HG03575 (cell line): Measurements from ENCODE around the gene DNAH17.

ENCODE experiments used
- ATAC-seq: cut with Tn5 transposase; IDR thresholded peaks from one replicate; pipeline ENCODE4 v1.9.1; 2021; ENCODE audit not compliant: unreplicated experiment, insufficient number of reproducible peaks, low FRiP score; ENCODE audit errors: extremely low read depth

DNAH17 gene

DNA sequence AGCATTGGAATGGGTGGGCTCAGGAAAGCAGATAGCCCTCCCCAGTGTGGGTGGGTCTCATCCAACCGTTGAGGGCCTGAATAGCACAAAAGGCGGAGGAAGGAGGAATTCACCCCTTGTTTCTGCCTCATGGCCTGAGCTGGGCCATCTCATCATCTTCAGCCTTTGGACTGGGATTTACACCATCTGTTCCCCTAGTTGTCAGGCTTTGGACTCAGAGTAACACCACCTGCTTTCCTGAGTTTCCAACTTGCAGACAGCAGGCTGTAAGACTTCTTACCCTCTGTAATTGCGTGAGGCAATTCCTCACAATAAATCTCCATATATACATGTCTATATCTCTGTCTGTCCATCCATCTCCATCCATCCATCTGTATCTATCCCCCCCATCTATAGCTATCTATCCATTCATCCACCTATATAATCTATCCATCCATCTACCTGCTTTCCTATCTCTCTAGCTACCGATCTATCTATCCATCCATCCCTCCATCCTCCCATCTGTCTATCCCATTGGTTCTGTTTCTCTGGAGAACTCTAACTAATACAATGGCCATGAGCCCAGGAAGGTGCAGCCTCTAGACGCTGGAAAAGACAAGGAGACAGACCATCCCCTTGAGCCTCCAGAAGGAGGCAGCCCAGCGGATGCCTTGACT, 21.3 kb downstream of the DNAH17 start:
- ATAC-seq = no peak

DNA sequence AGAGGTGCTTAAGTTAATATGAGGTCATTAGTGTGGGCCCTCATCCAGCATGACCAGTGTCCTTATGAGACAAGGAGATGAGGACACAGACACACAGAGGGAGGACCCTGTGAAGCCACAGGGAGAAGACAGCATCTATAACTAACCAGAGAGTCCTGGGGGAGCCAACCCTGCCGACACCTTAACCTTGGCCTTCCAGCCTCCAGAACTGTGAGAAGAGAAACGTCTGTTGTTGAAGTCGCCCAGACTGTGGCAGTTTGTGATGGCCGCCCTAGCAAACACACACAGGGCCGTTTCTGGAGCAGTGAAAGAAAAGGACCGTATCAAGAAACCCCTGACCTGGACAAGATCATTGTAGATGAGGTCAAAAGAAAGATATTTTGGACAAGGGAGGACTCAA, 26.7 kb downstream of the DNAH17 start:
- ATAC-seq = no peak

DNA sequence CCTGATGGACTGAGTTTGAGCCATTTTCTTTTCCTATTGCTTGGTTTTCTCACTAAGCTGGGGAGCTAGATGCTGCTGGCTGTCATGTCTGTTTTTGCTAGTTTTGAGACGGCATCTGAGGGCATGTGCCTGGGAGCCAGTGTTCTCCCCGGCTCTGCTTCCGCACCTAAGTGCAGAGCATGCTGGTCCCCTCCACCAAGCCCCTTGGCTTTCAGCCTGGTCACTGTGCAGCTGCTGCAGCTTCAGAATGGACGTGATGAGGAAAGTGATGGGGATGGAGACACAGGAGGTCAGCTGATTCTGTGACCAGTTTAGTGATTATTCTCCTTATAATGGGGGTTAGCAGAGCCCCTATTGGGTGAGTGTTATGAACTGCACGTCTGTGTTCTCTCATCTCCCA, 28.5 kb downstream of the DNAH17 start:
- no peak for ATAC-seq

DNA sequence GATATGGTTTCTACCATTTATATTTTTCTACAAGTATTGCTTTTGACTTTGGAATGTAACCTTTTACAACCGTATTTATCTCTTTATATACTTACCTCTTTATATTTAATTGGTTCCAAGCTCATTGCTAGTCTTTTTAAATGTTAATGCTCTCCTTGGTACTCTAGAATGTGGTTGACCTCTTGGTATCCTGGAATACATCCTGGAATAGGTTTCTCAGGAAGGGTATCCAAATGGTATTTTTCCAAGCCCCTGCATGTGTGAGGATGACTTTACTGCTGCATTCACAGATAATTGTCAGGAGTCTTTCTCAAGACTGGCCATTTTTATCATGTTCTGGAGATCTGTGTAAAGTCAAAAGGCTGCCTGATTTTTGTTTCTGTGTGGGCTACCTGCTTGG, 30.2 kb downstream of the DNAH17 start:
- ATAC-seq = no peak

DNA sequence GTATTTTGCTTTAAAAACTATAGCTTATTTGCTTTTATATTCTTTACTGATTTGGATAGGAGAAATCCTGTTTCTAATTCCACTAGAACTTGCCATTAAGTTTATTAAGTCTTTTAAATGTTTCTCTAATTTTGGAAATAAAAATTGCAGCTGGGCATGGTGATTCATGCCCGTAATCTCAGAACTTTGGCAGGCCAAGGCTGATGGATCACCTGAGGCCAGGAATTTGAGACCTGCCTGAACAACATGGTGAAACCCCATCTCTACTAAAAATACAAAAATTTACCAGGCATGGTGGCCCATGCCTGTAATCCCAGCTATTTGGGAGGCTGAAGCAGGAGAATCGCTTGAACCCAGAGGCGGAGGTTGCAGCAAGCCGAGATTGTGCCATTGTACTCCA, 30.7 kb downstream of the DNAH17 start:
- no peak for ATAC-seq

DNA sequence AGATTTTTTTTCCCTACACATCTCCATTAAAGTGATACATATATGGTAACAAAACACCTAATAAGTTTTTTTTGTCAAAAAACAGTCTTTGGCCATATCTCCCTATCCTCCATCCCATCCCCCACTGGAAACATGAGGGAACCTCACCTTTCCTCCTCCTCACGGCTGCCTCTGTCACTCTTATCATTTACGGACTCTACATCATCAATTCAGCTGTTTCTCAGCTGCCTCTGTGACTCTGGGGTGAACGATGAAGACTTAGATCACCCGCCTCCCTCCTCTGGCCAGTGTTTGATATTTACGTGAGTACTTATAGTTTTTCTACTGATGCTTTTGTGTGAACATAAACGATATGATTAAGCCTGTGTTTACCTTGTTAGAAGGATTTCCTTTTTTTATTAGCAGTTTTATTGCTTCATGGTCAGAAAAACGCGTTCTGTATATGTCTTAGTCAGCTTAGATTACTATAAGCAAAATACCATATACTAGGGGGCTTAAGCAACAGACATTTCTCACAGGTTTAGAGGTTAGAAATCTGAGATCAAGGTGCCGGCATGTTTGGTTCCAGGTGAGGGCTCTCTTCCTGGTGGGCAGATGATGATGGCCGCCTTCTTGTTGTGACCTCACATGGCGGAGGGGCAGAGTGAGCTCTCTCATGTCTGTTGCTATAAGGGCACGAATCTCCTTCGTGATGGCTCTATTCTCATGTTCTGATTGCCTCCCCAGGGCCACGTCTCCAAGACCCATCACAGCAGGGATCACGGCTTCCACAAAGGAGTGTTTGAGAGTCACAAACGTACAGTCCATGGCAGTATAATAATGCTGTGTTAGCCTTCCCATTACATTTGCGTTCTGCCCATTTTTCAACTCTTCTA, 32.1 kb downstream of the DNAH17 start:
- ATAC-seq = no peak

DNA sequence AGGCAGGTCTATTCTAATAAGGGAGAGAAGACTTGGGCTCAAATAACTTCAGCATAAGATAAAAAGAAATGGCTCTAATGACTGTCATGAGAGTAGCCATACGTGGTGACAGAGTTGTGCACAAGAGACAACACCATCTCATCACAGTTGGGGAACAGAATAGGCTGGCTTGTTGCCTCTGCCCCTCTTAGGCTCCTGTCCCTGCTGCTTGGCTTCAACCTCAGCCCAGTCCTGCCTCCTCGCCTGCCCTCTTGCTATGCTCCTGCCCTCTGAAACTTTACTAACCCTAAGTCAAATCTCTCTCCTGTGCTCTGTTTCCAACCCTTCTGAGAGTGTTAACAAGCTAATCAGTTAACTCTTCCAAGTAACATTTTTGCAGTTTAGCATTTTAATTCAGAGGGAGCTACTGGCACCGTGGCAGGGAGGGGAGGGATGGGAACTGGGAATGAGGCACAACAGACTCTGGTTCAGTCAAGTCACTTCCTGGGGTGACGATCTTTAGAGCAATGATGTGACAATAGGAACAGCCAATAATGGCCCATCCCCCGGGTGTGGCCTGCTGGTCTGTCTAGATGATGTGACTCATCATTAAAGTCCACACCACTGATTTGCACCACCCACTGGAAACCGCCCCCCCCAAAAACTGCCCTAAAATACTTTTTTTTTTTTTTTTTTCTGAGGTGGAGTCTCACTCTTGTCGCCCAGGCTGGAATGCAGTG, 35.5 kb downstream of the DNAH17 start:
- no peak for ATAC-seq

DNA sequence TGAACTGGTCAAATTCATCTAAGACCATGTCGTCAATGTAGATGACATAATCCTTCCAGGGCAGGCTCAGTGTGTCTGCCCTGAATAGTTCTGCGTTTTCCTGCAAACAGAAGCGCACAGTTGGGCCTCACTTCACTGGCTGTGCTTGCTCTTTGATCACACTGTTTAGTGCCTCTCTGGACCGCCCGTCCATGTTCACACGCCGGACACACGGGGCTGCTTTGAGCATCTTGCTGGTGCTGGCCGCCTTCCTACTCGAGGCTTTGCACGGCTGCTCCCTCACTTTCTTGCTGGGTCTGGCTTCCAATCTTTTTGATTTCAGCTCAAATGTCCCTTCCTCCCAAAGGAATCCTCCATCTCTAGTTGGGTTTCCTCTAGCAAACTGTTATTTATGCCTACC, 37.4 kb downstream of the DNAH17 start:
- ATAC-seq = no peak

DNA sequence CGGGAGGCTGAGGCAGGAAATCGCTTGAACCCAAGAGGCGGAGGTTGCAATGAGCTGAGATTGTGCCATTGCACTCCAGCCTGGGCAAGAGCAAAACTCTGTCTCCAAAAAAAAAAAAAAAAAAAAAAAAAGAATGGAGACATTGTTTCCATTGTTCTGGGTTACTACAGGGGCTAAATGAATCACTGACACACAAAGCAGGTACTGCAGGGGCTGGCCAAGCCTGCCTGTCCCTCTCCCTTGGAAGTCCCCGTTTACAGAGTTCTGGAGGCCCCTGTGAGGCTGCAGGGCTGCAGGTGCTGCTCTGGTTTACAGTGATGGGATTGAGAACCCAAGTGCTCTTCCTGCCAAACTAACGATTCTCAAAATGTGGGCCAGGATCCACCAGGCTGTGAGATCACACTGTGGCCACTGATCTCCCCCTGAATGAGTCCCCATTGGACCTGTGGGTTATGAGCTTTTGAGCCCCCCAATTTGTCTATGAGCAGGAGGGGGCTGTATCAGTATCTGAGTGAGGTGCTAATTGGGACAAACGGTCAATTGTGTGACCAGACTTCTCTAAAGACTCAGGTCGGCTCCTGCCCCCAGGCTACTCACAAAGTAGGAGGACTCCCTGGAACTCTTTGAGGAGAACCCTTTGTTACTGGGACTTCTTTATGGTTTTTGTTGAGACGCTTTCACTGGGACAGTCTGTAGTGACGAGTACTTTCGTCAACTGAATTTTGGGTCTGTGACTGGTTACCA, 39.0 kb downstream of the DNAH17 start:
- no peak for ATAC-seq

DNA sequence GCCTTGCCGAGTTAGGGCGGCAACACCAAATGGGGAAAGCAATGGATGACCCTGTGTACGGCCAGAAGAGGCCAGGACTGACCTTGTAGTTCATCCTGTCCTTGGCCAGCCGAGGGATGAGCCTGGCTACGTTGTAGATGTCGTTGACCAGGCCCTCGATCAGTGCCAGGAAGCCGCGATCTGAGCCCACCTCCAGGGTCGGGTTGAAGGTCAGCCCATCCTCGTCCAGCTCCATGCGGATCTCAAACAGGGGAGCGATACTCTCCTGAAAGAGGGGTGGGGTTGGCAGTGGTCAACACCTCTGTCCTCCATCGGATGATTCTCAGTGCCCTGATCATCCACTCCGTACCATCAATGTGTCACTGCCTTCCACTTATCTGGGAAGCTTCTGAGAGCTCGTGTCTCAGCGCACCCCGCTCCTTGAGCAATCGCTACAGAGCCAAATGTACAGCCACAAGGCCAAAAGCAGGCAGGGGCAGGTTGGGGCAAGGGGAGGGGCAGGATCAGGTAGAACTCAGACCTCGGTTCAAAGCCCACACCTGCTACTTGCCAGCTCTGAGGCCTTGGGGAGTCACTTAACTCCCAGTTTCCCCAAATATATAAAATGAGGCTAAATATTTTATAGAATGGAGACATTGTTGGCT, 39.9 kb downstream of the DNAH17 start:
- no peak for ATAC-seq

DNA sequence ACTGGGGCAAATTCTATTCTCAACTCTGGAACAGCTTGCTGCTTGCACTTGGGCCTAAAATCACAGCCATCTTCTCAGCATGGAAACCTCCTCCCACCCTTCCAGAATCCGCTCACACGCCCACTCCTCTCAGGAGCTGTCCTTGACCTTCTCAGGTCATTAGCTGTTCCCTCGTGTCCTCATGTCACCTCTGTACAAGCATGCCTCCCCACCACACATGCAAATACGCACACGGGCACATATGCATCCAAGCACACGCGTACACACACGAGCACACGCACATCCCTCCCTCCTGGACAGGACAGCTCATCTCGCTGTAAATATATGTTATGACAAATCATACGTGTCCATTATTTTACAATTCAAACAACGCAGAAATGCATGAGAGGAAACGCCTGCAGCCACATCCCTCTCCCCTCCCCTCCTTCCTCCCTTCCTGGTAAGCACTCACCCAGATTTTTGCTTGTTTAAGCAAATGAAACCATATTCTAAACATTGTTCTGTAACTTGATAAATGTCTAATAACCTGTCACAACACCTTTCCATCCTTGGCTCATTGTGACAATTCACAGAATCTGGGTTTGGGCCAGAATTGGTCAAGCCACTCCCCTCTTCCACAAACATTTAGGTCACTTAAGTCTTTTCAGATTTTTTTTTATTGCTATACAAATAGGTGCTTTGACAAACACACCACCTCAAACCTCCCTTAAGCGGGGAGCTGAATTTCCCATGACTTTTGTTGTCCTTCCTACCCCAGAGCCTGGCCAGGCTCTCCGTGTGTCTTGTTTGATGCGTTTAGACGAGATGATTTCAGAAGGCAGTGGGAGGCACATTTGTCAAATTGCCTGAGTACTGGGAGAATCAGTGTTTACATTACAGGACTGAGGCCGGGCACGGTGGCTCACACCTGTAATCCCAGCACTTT, 41.7 kb downstream of the DNAH17 start:
- no peak for ATAC-seq

DNA sequence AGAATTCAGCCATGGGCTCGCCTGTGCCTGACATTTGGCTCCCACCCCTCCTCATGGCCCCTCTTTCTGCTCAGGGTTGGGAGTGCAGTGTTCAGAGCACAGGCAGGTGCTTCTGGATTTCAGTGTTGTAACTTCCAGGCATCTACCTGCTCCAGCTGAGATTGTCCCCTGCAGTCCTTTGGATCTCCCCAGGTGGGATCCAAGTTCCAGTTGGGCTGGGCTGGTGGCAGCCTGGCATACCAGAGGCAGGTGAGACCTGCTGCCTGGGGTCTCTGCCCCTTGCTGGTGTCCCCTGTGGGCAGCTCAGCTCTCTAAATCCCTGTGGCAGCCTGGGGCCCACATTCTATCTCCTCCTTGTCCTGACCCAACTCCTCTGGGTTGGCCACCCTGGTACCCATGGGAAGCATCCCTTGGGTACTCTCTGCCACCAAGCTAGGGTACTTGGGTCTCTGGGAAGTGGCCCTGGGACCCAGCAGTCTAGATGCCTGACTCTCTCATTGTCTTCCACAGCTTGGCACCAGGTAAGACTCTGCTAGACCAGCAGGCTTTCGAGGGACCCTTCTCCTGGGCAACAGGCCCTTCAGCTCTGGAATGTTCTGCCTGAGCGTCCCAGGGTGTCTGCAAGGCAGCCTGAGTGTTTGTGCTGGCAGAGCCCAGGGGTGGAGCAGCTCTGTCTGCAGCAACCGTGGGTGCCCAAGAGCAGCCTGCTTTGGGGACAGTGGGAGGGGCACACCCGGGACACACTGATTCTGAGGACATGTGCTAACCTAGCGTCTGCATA, 42.5 kb downstream of the DNAH17 start:
- ATAC-seq = no peak

DNA sequence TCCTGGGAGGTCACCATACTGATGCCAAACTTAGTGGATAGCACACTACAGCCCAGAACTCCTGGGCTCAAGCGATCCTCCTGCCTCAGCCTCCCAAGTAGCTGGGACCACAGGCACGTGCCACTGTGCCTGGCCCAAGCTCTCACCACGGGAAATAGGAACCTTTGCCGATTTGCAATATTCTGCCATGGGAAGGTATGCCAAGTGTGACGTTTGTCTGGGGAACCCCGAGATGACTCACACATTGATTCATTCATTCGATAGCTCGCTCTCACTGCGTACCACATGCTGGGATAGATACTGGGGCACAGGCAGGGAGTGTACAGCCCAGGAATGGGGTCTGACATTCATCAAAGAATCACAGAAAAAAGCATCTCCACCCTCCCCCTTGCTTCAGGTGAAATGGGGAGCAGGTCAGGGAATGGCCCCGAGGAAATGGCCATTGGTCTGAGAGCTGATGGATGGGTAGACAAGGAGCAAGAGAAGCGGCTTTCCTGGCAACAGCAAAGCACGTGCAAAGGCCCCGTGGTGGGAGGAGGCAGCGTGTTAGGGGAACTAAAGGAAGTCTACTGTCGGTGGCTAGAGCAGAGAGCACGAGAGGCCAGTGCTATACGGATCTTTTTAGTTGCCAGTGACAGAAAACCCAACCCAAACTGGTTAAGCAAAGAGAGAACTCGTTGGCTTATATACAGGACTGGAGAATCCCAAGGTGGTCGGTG, 44.1 kb downstream of the DNAH17 start:
- no peak for ATAC-seq

DNA sequence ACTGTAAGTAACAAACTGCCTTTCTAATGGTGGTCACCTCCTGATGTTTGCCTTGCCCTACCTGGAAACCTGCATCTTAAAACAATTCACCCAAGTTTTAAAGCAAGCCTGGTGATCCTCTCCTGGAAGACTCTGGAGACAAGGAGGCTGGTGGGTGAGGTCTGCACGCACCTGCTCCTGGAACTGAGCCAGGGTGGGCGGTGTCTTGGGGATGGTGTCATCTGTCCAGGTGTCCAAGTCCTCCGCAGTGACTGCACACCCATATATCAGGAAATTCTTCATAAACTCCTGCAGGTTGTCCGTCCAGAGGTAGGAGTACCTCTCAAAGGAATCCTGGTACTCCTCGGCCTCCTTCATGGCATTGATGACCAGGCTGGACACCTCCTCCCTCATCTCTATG, 44.9 kb downstream of the DNAH17 start:
- no peak for ATAC-seq

DNA sequence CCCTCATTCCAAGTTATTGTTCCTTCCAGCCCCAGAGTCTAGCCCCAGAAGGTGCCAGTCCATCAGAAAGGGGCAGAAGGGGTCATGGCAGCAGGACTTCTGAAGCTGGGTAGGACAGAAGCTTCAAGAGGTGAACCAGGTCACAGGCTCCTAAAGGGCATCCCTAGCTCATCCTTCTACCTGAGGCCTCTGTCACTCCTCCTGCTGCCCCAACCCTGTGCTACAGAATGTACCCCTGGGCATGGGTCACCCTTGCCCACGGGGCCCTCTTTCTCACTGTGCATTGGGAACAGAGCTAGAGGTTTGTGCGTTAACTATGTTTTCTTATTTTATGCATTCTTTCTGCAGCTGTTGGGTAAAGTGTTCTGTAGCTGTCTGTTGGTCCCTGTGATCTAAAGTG, 46.5 kb downstream of the DNAH17 start:
- no peak for ATAC-seq

DNA sequence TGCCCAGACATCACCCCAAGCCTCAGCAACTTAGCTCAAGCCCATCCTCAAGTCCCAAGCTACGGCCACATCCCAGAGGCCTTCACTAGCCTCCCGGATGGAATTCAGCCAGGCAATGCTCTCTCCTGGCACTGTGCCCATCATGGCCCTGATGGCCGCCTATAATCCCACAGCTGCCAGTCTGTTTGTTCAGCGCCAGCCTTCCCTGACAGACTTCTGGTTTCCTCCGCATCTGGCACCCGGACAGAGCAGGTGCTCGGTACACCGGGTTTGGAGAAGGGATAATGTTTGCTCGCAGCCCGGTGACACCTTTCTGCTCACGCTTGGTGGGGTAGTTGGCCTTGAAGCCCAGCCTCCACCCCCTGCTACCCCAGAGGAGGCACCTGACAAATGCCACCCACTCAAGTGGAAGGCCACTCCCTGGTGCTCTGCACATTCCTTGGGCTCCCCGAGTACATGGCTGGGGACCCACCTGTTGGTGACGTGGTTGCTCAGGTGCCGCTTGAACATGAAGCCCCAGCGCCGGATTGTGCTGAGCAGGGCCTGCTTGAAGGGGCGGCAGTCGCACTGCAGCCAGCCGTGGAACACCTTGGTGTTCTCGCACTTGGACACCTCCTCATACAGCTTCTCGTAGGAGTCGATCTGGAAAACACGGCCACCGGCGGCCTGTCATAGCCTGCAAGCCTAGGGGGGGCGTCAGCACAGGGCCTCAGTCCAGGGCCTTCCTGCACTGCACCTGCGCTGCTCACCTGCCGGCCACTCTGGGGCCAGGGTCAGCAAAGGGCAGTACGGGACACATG, 47.1 kb downstream of the DNAH17 start:
- ATAC-seq = no peak
